Breast epithelium (tissue), 3 donors: ENCODE data around the gene EZH1.

Experiments used
- CTCF ChIP-seq, 3 donors: fragments of 450-650 bp; IDR thresholded peaks; one replicate each; pipeline ENCODE4 v1.5.1; 2016 to 2017; ENCODE audit warnings: antibody characterized with exemption in 3 of 3, mild to moderate bottlenecking in 3 of 3, moderate library complexity in 3 of 3
- POLR2A ChIP-seq: fragments of 450-650 bp; IDR thresholded peaks from one replicate; pipeline ENCODE4 v1.6.1; 2016; ENCODE audit warnings: antibody characterized with exemption, mild to moderate bottlenecking, moderate library complexity
- POLR2AphosphoS5 ChIP-seq, 3 donors: sonication (generic); formaldehyde crosslinking; IDR thresholded peaks; one replicate each; pipeline ENCODE4 v1.6.1; 2017; ENCODE audit warnings: antibody characterized with exemption in 3 of 3

- TF ChIP-seq POLR2AphosphoS5 (IDR thresholded peaks at IDR 0.05) = no peak
- no peak for TF ChIP-seq CTCF (IDR thresholded peaks at IDR 0.05)
- no peak for TF ChIP-seq POLR2A
Measured at GRCh38 chr17:42706732-42707131, 38.1 kb downstream of the EZH1 start.
